GM18858 (cell line): Measurements from ENCODE around the gene MGAT5.
A peak's percentile ranks its signal among the peaks of the same experiment; 100 is the strongest.

Experiments
- ATAC-seq: cut with Tn5 transposase; IDR thresholded peaks from one replicate; pipeline ENCODE4 v1.9.1; 2021; ENCODE audit not compliant: unreplicated experiment

MGAT5 gene

GRCh38 chr2:134230885-134231284 lies 23.0 kb upstream of the MGAT5 start:
- ATAC-seq = no peak

- no peak for ATAC-seq
Measured at GRCh38 chr2:134231301-134231964, 22.4 kb upstream of the MGAT5 start.

- ATAC-seq = no peak
Measured at GRCh38 chr2:134231965-134232340, 21.9 kb upstream of the MGAT5 start.

- no peak for ATAC-seq
Measured at GRCh38 chr2:134232461-134232860, 21.4 kb upstream of the MGAT5 start.

- peak; percentile 27 for ATAC-seq
Measured at GRCh38 chr2:134232868-134233727, 20.8 kb upstream of the MGAT5 start.

GRCh38 chr2:134233728-134234136 lies 20.1 kb upstream of the MGAT5 start:
- peak; percentile 75 for ATAC-seq

DNA sequence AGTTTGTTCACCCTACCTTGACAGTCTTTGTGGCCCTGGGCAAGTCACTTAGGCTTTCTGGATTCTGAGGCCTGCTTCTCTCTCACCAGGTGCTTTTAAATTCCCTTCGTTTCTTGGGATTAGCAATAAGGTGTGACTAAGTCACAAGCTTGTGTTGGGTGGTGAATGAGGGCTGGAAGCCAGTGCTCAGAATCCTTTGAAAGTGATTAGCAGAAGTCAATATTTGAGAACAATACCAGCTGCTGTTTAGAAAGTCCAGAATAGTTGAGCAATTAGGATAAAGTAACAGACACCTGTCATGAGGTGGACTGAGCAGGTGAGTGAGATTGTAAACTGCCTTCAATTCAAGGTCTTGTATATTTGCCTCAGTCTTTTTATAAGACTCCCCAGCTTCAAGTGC lies 19.3 kb upstream of the MGAT5 start:
- ATAC-seq = no peak

- ATAC-seq = no peak
Measured at GRCh38 chr2:134235510-134236144, 18.2 kb upstream of the MGAT5 start.

DNA sequence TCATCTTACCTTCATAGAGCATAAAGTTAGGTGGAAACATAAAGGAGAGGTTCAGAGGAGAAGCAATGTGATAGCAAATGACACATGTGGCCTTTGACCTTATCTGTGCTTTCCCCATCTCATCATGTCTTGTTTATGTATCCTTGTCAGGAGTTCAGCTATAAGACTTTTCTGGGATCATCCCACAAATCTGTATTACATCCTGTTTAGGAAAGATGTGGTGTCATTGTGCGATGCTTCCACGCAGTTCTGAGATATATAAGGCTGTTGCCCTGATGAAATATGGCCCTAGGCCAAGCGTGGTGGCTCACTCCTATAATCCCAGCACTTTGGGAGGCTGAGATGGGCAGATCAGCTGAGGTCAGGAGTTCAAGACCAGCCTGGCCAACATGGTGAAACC lies 15.5 kb upstream of the MGAT5 start:
- no peak for ATAC-seq

GRCh38 chr2:134240061-134240460 lies 13.8 kb upstream of the MGAT5 start:
- no peak for ATAC-seq

- no peak for ATAC-seq
Measured at GRCh38 chr2:134241911-134242310, 12.0 kb upstream of the MGAT5 start.

DNA sequence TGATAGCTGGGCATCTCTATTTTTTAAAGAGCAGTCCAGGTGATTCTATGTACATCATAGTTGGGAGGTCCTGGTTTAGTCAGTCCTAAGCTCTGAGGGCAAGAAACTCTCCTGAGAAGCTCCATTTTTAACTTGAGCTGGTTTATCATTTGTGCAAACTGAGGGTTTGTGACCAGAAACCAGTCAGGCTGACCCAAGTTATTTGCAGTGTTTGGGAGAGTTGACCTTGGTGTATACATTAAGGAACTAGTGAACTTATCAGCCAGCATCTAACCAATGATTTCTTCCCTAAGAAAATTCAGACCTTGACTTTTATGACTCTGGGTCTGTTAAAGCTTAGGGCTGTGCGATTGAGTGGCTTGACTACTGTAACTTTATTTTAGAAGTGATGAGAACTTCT lies 10.6 kb upstream of the MGAT5 start:
- no peak for ATAC-seq

DNA sequence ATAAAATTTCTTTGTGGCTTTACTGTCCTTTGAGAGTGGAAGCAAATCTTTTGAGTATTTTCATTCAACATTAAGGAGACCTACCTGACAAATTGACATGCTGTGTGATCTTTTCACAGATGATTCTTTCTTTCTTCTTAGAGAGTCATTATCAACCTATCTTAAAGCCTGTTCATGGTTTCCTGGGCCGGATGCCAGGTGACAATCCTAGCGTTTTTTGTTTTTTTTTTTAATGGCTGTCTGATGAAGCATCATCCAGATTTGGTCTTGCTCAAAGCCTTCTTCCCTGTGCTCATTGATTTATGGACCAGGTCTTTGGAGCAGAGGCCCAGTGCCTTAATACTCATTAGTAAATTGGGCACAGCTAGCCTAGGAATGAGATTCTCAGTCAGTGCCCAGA lies 9.8 kb upstream of the MGAT5 start:
- no peak for ATAC-seq

DNA sequence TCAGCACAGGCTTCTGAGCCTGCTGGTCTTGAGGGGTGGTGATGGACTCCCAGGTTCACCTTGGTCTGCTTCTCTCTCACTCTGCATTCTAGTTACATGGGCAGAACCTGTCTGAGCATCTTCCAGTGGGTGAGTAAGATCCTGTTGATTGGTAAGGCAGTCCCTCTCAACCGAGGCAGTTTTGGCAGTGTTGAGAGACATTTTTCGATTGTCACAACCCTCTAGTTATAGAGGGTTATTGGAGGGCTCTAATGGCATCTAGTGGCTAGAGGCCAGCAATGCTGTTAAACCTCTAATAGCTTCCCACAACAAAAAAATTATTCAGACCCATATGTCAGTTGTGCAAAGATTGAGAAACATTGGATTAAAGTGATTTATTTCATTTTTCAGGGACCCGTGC lies 9.3 kb upstream of the MGAT5 start:
- no peak for ATAC-seq

GRCh38 chr2:134245340-134245984 lies 8.4 kb upstream of the MGAT5 start:
- ATAC-seq = no peak

DNA sequence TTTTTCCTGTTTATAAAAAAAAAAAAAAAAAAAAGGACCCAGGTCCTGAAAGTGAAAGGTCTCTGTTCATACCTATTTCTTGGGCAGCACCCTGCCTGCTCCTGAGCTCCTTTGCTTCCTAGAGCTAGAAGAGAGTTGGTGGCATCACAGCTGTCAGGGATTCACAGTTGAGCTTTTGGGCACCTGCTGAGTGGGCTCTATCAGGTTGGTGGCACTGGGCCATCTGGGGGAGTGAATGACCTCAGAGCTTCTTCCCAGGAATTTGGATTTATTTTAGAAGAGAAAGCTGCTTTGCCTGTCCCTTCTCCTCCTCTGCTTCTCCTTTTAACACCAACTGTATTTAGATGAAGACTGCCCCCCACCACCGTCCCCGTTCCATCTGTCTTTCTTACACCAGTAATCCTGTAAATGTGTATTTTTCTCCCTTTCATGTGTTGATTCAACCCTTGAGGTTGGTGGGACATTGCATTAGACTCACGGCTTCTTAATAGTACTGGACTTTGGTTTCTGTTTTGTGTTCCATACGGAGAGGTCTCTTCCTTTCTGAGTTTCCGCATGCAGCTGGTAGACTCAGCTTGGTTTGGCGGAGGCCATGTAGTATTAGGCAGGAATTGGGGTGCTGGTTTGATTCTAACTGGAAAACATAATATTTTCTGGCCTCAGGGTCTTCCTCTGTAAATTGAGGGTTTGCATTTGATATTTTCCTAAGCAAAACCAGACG lies 7.6 kb upstream of the MGAT5 start:
- ATAC-seq = no peak

GRCh38 chr2:134247679-134248078 lies 6.2 kb upstream of the MGAT5 start:
- ATAC-seq = peak; percentile 47

- ATAC-seq = no peak
Measured at GRCh38 chr2:134248913-134249312, 5.0 kb upstream of the MGAT5 start.

GRCh38 chr2:134249755-134250154 lies 4.1 kb upstream of the MGAT5 start:
- no peak for ATAC-seq

- ATAC-seq = no peak
Measured at GRCh38 chr2:134250840-134251461, 2.9 kb upstream of the MGAT5 start.
